Activated naive CD4-positive, alpha-beta T cell treated with anti-CD3 and anti-CD28 coated beads, Interleukin-2, amount 50 U/mL, for 24 hours (primary cell): ENCODE measurements around the gene ATP2B2.
A peak's percentile ranks its signal among the peaks of the same experiment; 100 is the strongest.

Experiments used
- H3K27ac Mint-ChIP-seq: one replicate; pipeline ENCODE4 v1.8.0; 2021; ENCODE audit warnings: mild to moderate bottlenecking, mixed read lengths
- H3K27me3 Mint-ChIP-seq: one replicate; pipeline ENCODE4 v1.8.0; 2021; ENCODE audit warnings: mixed read lengths
- H3K36me3 Mint-ChIP-seq: one replicate; pipeline ENCODE4 v1.8.0; 2021; ENCODE audit warnings: mixed read lengths
- H3K4me1 Mint-ChIP-seq: one replicate; pipeline ENCODE4 v1.8.0; 2021; ENCODE audit warnings: mixed read lengths
- H3K4me3 Mint-ChIP-seq: one replicate; pipeline ENCODE4 v1.8.0; 2021; ENCODE audit warnings: mild to moderate bottlenecking, mixed read lengths
- H3K9me3 Mint-ChIP-seq: one replicate; pipeline ENCODE4 v1.8.0; 2021; ENCODE audit warnings: mixed read lengths

Gene ATP2B2

DNA sequence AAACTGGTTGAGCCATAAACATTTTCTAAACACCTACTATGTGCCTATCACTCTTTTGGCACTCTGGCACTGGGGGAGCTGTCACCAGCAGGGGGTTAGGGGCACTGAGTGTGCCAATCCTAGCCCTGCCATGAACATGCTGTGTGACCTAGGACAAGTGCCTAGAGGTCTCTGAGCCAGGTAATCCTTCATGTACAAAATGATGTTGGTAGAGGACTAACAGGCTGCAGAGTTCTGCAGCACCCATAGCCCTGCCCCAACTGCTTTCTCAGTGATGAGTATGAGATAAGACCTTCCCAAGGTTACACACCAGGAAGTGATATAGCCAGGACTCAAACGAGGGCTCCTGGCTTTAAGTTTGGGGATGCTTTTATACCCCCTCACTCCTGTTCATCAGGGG, 99.6 kb downstream of the ATP2B2 start:
- Mint-ChIP-seq H3K4me1 (no peaks in the 10 kb centered on the region), H3K27ac (no peak overlapping the region), H3K9me3 (no peaks in the 10 kb centered on the region), H3K27me3 (no peaks in the 10 kb centered on the region), H3K4me3 (no peak overlapping the region), H3K36me3 (no peaks in the 10 kb centered on the region)

DNA sequence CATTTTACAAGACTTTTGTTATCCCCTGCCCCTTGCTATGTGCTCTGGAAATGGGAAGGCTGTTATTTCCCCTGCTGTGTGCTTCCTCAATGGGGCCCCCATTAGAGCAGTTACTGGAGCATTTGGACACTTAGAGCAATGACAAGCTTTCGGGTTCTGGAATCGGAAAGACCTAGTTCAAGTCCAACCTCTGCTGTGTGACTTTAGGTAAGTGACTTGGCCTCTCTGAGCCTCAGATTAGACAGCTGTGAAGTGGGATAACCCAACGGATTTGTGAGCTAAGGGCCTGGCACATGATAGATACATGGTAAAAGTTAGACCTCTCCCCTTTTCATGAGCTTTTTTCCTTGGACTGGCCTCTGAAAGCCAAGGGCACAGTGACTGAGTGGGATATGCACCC, 100.5 kb downstream of the ATP2B2 start:
- Mint-ChIP-seq H3K27me3 (no peaks in the 10 kb centered on the region), H3K9me3 (no peaks in the 10 kb centered on the region), H3K27ac (no peak overlapping the region), H3K4me3 (no peak overlapping the region), H3K4me1 (no peaks in the 10 kb centered on the region), H3K36me3 (no peaks in the 10 kb centered on the region)

DNA sequence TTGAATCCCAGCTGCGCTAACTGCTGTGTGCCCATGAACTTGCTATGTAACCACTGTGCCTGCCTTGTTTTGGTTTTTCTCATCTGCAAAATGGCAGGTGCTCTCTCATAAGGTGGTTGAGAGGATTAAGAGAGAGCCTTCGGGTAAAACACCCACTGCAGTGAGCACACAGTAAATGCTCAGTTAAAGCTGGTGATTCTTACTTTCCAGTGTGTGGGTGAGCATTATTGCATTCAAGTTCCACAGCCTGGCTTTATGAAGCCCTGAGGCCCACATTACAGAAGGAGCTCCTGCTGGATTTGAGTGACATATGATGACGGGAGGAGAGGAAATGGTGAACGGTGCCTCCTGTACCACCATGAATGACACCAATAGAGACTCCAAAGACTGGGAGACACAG, 101.0 kb downstream of the ATP2B2 start:
- H3K27ac Mint-ChIP-seq = no peak overlapping the region
- no peaks in the 10 kb centered on the region for H3K4me1 Mint-ChIP-seq
- H3K9me3 Mint-ChIP-seq = no peaks in the 10 kb centered on the region
- no peaks in the 10 kb centered on the region for H3K27me3 Mint-ChIP-seq
- H3K4me3 Mint-ChIP-seq = no peak overlapping the region
- H3K36me3 Mint-ChIP-seq = no peaks in the 10 kb centered on the region

DNA sequence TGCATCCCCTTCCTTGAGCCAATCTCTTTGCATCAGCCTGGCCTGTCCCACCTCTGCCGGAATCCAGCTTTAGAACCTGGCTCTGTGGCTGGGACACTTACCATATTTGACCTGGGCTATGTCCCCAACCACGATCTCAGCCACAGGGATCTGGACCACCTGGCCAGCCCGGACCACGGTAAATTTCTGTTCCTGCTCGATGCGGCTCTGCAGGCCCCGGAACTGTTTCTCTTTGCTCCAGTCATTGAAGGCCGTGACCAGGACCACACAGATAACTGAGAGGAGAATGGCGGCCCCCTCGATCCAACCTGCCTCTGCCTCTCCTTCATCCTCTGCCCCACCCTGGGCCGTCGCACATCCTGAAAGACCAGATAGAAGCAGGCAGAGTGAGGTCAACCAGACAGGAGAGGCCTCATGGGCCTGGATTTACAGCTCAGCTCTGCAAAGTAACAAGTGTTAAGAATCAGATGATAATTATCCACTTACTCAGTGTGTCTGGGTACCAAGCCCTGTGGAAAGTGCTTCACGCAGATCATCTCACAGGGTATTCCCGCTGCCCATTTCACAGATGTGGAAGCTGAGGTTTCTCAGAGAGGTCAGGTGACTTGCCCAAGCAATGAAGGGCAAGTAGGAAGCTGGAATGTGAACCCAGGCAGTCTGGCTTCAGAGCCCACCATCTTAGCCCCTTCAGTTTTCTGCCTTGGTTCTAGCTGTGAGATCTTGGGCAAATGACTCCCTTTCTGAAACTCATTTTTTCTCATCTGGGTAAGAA, 103.2 kb downstream of the ATP2B2 start:
- Mint-ChIP-seq H3K36me3 (no peaks in the 10 kb centered on the region), H3K4me3 (no peak overlapping the region), H3K9me3 (no peaks in the 10 kb centered on the region), H3K27ac (no peak overlapping the region), H3K4me1 (no peaks in the 10 kb centered on the region), H3K27me3 (no peaks in the 10 kb centered on the region)

DNA sequence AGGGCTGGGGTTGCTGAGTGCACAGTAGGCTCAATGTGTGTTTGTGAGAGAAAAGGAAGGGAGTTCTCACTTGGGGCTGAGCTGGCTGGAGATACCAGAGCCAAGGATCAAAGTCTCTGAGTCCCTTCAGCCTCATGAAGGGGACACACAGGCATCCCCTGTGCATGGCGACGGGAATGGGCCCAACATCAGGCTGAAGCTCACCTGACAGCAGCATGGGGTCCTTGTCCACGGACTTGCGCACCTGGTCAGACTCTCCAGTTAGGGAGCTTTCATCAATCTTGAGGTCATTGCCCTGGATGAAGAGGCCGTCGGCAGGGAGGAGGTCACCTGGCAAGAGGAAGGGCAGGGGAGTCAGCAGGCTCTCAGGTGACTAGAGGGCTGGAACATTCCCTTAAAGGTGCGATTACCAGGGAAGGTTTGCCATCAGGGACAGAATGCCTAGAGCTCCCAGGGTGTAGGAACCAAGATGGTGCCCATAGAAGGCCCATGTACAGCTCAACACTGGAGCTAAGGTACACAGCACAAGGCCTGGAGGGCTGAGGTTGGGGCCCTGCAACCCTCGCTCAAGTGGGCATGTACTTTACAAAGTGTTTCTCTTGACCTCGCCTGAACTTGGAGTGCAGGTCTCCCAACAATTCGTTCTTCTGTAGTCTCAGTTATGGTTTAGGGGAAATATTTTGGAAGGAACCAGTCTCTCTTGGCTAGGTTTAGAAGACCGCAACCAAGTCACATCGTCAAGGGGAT, 104.5 kb downstream of the ATP2B2 start:
- Mint-ChIP-seq H3K9me3 (no peaks in the 10 kb centered on the region), H3K4me1 (peaks cover 6% of the 10 kb centered on the region), H3K27ac (no peak overlapping the region), H3K36me3 (no peaks in the 10 kb centered on the region), H3K4me3 (no peak overlapping the region), H3K27me3 (no peaks in the 10 kb centered on the region)

DNA sequence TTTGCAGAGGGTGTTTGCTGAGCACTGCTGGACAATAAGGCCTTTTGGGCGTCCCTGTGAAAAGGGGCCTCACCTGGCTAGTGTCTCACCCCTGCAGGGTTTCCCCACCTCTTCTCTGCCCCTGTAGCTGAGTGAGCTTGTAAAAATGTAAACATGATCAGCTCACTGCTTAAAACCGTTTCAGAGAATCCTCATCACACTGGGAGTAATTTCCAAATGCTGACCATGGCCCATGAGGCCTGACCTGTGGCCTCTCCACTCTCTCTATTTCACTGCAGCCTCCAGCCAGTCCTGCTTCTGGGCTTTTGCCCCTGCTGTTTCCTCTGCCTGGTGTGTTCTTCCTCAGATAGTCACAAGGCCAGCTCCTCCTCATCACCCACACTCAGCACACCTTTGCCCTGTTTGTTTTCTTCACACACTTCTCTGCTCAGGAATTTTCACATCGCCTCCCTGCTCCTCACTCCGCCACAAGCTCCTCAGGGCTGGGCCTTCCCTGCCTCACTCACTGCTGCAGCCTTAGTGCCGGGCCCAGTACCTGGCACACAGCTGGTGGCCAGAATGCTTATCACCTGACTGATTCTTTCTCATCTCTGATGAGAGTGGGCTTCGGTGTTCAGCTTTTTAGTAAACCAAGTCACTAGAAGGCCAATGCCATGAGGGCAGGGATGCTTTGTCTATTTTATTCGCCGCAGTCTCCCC, 105.2 kb downstream of the ATP2B2 start:
- H3K27ac Mint-ChIP-seq = peak overlapping the region; percentile 24
- no peaks in the 10 kb centered on the region for H3K36me3 Mint-ChIP-seq
- peaks cover 14% of the 10 kb centered on the region for H3K4me1 Mint-ChIP-seq
- no peaks in the 10 kb centered on the region for H3K9me3 Mint-ChIP-seq
- no peaks in the 10 kb centered on the region for H3K27me3 Mint-ChIP-seq
- H3K4me3 Mint-ChIP-seq = no peak overlapping the region

DNA sequence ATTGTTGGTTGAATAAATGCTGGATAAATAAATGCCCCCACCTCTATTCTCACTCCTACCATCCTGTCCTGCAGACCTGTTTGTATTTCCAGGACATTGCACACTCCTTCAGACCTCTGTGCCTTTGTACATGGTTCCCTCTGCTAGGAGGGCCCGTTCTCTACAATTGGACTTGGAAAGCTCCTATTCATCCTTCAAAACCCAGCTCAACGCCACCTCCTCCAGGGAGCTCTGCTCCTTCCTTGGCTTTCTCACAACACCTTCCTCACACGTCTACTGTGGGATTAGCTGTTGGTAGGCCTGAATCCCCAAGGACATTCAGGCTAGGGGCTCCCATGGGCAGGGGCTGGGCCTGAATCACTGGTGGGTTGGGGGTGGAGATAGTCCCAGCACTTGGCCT, 105.8 kb downstream of the ATP2B2 start:
- H3K27me3 Mint-ChIP-seq = no peaks in the 10 kb centered on the region
- H3K27ac Mint-ChIP-seq = no peak overlapping the region
- H3K4me1 Mint-ChIP-seq = peaks cover 17% of the 10 kb centered on the region
- H3K9me3 Mint-ChIP-seq = no peaks in the 10 kb centered on the region
- H3K4me3 Mint-ChIP-seq = no peak overlapping the region
- no peaks in the 10 kb centered on the region for H3K36me3 Mint-ChIP-seq

DNA sequence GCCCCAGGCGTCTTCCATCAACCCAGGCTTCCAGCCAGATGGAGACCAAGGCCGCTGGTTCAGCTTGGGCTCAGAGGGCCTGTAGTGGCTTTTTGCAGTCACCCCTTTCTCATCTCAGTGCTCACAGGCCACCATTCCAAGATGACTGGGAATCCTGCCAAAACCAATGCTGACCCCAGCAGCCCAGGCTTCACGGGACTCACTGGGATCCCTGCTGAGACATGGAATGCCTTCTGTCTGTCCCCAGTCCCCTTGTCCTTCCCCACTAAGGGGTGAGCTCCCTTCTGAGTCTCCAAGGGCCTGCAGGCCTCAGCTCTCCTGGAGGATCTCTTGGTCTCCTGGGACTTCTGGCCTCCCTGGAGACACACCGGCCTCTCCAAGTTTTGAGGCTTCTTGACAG, 107.0 kb downstream of the ATP2B2 start:
- H3K27me3 Mint-ChIP-seq = no peaks in the 10 kb centered on the region
- H3K27ac Mint-ChIP-seq = no peak overlapping the region
- H3K4me1 Mint-ChIP-seq = peaks cover 17% of the 10 kb centered on the region
- no peak overlapping the region for H3K4me3 Mint-ChIP-seq
- no peaks in the 10 kb centered on the region for H3K9me3 Mint-ChIP-seq
- H3K36me3 Mint-ChIP-seq = no peaks in the 10 kb centered on the region

DNA sequence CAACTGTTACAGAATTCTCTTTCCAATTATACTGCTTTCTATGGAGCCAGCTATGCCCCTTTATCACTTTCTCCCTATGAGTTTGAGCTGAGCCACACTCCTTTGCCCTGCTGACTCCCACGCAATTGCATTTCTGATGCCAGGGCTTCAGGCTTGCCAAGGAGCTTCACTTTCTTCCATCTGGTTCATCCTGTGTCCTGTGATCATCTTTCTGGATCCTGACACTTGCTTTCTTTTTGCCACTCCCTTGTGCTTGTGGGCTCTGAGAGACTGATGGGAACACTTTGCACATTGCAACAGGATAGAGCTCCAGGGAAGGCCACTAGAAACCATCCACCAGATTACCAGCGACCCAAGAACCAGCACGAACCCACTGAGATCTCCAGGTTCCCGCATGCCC, 107.5 kb downstream of the ATP2B2 start:
- Mint-ChIP-seq H3K27ac (no peak overlapping the region), H3K9me3 (no peaks in the 10 kb centered on the region), H3K27me3 (no peaks in the 10 kb centered on the region), H3K36me3 (no peaks in the 10 kb centered on the region), H3K4me3 (no peak overlapping the region), H3K4me1 (peaks cover 17% of the 10 kb centered on the region)

DNA sequence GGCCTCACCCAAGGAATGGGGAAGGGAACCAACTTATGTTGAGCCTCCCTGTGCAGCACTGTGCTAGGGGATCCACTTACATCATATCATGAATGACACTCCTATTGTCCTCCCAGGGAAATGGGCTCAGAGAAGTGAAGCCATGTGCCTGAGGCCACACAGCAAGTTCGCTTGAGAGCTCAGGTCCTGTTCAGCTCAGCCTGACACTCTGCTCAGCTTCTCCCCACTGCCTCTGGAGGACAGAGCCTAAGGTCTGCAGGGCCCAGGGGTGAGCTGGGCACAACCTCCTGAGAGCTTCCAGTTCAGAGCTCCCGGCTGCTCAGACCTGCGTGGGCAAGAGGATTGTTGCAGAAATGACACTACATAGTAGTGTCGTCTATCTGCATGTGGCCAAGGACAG, 108.5 kb downstream of the ATP2B2 start:
- Mint-ChIP-seq H3K4me3 (no peak overlapping the region), H3K27me3 (no peaks in the 10 kb centered on the region), H3K27ac (no peak overlapping the region), H3K36me3 (no peaks in the 10 kb centered on the region), H3K9me3 (no peaks in the 10 kb centered on the region), H3K4me1 (peaks cover 21% of the 10 kb centered on the region)

DNA sequence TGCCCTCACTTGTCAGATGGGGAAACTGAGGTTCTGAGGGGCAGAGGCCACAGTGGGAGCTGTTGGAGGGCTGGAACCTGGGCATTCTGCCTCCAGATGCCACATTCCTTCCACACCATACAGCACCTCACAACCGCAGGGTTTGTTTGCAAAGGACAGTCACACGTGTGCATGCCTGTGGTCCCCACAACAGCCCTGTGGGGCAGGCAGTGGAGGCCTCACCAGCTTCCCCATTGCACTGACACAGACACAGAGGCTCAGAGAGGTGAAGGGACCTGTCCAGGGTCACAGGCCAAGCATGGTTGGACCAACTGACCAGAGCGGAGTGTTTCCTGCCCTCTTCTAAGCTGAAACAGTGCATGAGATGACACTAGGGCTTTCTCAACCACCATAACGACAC, 109.3 kb downstream of the ATP2B2 start:
- Mint-ChIP-seq H3K36me3 (no peaks in the 10 kb centered on the region), H3K9me3 (no peaks in the 10 kb centered on the region), H3K27ac (no peak overlapping the region), H3K4me1 (peaks cover 25% of the 10 kb centered on the region), H3K4me3 (no peak overlapping the region), H3K27me3 (no peaks in the 10 kb centered on the region)

DNA sequence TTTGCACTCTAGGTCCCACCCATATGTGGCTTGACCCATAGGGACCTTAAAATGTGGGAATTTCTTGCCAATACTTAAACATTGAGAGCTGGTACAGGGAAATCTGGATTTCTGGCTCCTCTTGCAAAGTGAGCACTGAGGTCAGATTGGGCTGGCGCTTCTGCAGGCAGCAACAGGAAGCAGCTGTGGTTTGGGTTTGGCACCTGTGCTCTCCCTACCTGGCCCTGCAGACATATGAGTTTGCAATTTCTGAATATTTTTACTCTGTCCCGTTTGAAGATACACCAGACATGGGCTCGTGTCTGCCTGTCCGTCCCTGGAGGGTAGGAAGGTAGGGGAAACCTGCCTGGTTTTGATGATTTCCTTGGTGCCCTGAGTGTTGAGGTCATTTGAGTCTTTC, 109.7 kb downstream of the ATP2B2 start:
- peaks cover 25% of the 10 kb centered on the region for H3K4me1 Mint-ChIP-seq
- H3K9me3 Mint-ChIP-seq = no peaks in the 10 kb centered on the region
- H3K27ac Mint-ChIP-seq = no peak overlapping the region

DNA sequence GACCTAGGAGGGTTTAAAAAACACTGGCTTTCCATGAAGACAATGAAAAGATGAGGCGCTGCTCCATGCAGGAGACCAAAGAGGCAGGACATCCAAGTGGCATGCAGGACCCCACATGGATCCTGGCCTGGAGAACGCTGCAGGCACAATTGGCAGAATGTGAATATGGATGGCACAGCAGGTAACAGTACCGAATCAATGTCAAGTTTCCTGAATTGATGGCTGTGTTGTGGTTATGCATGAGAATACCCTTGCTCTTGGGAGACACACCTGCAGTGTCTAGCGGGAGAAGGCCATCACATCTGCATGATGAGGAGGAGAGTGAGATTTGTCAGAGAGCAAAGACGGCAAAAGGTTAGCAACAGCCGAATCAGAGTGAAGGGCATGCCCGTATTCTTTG, 110.2 kb downstream of the ATP2B2 start:
- Mint-ChIP-seq H3K4me3 (peak overlapping the region; percentile 5), H3K27ac (peak overlapping the region; percentile 19), H3K9me3 (no peaks in the 10 kb centered on the region), H3K4me1 (peaks cover 29% of the 10 kb centered on the region), H3K36me3 (no peaks in the 10 kb centered on the region), H3K27me3 (no peaks in the 10 kb centered on the region)

More for the DNA sequence above, 109.7 kb downstream of the ATP2B2 start:
- Mint-ChIP-seq H3K27me3 (no peaks in the 10 kb centered on the region), H3K4me3 (no peak overlapping the region), H3K36me3 (no peaks in the 10 kb centered on the region)

DNA sequence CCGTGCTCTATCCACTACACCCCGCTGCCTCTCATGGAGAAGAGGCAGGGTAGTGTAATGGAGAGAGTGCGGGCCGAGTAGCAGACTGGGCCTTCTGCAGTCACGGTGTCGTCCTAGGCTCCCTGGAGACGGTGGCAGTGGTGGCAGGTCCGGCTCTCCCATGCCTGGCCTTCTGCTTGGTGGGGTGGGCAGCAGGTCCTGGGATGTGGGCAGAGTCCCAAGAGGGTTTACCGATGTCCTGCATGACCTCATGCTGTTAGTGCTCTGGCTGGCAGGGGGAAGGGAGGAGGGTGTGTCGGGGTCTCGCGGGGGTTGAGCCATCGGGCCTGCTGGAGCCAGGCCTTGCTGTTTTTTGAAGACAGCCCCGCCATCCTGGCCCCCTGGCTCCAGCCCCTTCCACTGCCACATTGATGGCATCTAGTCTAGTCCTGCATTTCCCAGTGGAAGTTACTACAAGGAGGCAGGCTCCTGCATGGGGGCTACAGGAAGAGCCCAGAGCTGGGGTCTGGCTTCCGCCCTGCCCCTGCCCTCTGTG, 110.8 kb downstream of the ATP2B2 start:
- Mint-ChIP-seq H3K9me3 (no peaks in the 10 kb centered on the region), H3K4me1 (peaks cover 33% of the 10 kb centered on the region), H3K27ac (no peak overlapping the region)

DNA sequence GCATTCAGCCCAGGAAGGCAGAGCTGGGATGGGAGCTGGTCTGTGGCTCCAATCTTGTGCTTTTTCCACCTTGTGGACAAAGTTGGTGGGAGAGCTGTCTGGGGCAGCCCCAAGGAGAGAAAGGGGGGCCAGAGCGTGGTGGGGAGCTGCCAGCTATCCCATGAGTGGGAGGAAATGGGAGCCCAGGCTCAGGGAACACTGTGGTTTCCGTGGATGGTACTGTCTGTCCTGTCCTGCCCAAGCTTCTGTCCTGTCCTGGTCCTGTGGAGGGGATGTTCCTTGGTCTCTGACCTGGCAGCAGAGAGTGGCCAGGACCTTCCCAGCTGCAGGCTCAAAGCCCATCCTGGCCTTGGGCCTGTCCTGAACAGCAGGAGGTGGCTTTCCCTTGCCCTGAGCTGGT, 111.9 kb downstream of the ATP2B2 start:
- Mint-ChIP-seq H3K9me3 (no peaks in the 10 kb centered on the region), H3K27ac (no peak overlapping the region), H3K4me3 (no peak overlapping the region), H3K36me3 (no peaks in the 10 kb centered on the region), H3K4me1 (peaks cover 40% of the 10 kb centered on the region), H3K27me3 (no peaks in the 10 kb centered on the region)

More for the DNA sequence above, 110.8 kb downstream of the ATP2B2 start:
- Mint-ChIP-seq H3K36me3 (no peaks in the 10 kb centered on the region), H3K27me3 (no peaks in the 10 kb centered on the region), H3K4me3 (no peak overlapping the region)
